Smooth muscle cell (in vitro differentiated cells): ENCODE results near the gene NRF1. TPM values are rescaled to one million over a fixed set of nuclear protein-coding genes. Genes with fewer than 3 reads are reported as not detected.
A peak's percentile ranks its signal among the peaks of the same experiment; 100 is the strongest.
"Not testable (repeated sequence)": the region's sequence is repeated elsewhere in the genome, so short reads cannot be mapped to it uniquely, and the experiment has no call there.

Source experiments
- DNase-seq: peaks from one replicate; lab custom pipeline; 2025; ENCODE audit not compliant: unreplicated experiment; lab: John Stamatoyannopoulos, UW
- H2AFZ ChIP-seq: fragments of 200-600 bp; sonication (generic); 2 replicates; pipeline ENCODE4 v1.6.0; 2016; ENCODE audit warnings: antibody characterized with exemption, low read depth, mild to moderate bottlenecking
- H3F3A ChIP-seq: fragments of 200-600 bp; sonication (generic); 2 replicates; pipeline ENCODE4 v1.6.0; 2017; ENCODE audit warnings: antibody characterized with exemption, low read depth
- H3K27ac ChIP-seq: fragments of 200-600 bp; sonication (generic); 2 replicates; pipeline ENCODE4 v1.5.1; 2016; ENCODE audit warnings: low read depth, mild to moderate bottlenecking
- H3K27me3 ChIP-seq: fragments of 200-600 bp; sonication (generic); 2 replicates; pipeline ENCODE4 v1.6.1; 2016; ENCODE audit warnings: low read depth, mild to moderate bottlenecking
- H3K36me3 ChIP-seq: fragments of 200-600 bp; sonication (generic); 2 replicates; pipeline ENCODE4 v1.5.1; 2016; ENCODE audit warnings: low read depth
- H3K4me1 ChIP-seq: fragments of 200-600 bp; sonication (generic); 2 replicates; pipeline ENCODE4 v1.5.1; 2016; ENCODE audit warnings: low read depth
- H3K4me2 ChIP-seq: fragments of 200-600 bp; sonication (generic); 2 replicates; pipeline ENCODE4 v1.6.0; 2016; ENCODE audit warnings: mild to moderate bottlenecking
- H3K4me3 ChIP-seq: fragments of 200-600 bp; sonication (generic); 2 replicates; pipeline ENCODE4 v1.5.1; 2016; ENCODE audit warnings: mild to moderate bottlenecking
- H3K79me2 ChIP-seq: fragments of 200-600 bp; sonication (generic); 2 replicates; pipeline ENCODE4 v1.6.0; 2016; ENCODE audit warnings: low read depth, mild to moderate bottlenecking
- H3K9ac ChIP-seq: fragments of 200-600 bp; sonication (generic); 2 replicates; pipeline ENCODE4 v1.6.0; 2016; ENCODE audit warnings: low read depth
- H3K9me3 ChIP-seq: fragments of 200-600 bp; sonication (generic); replicated peaks from 2 replicates; pipeline ENCODE4 v1.5.1; 2016; ENCODE audit warnings: low read depth
- H4K20me1 ChIP-seq: fragments of 200-600 bp; sonication (generic); 2 replicates; pipeline ENCODE4 v1.6.0; 2016; ENCODE audit warnings: low read depth
- WGBS: methylation state at CpG from one replicate; pipeline ENCODE4 v1.1.7; 2016; ENCODE audit warnings: low lambda C conversion rate; 5-methylcytosine and 5-hydroxymethylcytosine counted together
- polyA plus RNA-seq: library from polyadenylated mRNA; unstranded; fragments of >200 nt; fragmentation: Nextera tagmentation; extraction: Ambion mirVana; gene quantifications from 2 replicates; pipeline ENCODE4 v1.2.1, GENCODE V29; 2016
- total RNA-seq: library from RNA; depleted of rRNA; stranded (reverse); fragments of >200 nt; gene quantifications from 2 replicates; pipeline ENCODE4 v1.2.3, GENCODE V29; 2014
- TF ChIP-seq, protein P1 (sequence below): fragments of 200-600 bp; sonication (generic); IDR thresholded peaks from 2 replicates; pipeline ENCODE4 v1.5.1; 2017; ENCODE audit warnings: borderline replicate concordance, mild to moderate bottlenecking, antibody characterized with exemption; ENCODE audit not compliant: insufficient read depth, poor library complexity, severe bottlenecking

The NRF1 gene
- total RNA-seq, result 10.2 and 13.4 TPM in 2 replicates
- polyA plus RNA-seq, result 8.9 and 10.1 TPM in 2 replicates

DNA sequence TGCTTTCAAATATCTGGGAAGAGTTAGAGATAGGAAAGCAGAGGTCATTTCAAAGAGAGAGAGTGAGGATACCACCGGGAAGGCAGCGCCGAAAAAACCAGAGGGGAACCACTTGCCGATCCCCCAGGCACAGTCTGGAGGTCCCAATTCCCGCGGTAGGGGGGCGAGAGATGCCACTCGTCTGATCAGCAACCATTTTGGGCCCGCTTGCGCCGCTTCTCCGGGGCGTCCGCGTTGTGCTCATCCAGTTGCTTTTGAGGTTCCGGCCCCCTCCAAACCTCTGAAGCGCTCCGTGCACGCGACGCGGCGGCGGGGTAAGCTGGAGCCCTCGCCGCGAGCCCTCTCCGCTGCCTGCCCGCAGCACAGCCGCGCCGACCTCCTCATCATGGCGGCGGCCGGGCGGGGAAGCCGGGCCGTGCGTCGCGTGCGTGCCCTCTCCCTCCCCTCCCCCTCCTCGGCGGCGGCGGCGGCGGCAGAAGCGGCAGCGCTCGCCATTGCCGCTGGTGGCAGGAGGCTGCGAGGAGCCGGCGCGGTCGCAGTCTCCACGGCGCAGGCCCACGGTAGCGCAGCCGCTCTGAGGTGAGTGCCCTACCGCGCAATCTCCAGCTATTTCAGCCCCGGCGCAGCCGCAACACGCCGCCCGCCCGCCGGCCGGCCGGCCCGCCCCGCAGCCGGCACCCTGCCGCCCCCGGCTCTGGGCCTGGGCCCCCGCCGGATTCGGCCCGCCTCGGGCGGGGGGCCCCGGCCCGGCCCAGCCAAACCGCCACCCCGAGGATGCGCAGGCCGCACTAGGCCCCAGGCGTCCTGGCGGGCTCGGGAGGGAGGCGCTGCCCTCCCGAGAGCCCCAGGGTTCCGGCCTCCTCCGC lies at the start of gene NRF1:
NRF1 (plus strand) TSS at position 475 of the 866 bp plus-strand sequence. CDS start 45,632 bp downstream, outside the sequence.
- DNase-seq, result peak; percentile 70
- H3K9ac ChIP-seq, result peak within 1 kb of the TSS; percentile 94
- WGBS, result 2% methylated on average over 54 of the region's 98 CpGs

DNA sequence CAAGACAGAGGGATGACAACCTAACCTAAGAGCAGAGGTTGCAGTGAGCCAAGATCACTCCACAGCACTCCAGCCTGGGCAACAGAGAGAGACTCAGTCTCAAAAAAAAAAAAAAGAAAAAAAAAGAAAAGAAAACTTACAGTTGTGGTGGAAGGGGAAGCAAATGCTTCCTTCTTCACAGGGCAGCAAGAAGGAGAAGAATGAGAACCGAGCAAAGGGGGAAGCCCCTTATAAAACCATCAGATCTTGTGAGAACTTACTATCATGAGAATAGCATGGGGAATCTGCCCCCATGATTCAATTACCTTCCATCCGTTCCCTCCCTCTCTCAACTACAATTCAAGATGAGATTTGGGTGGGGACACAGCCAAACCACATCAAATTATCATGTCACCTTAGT lies 45.2 kb upstream of the NRF1 start:
- H3K4me3 ChIP-seq, DNase-seq, H3K27ac ChIP-seq, H3F3A ChIP-seq, H3K79me2 ChIP-seq, H4K20me1 ChIP-seq, H3K9ac ChIP-seq, H2AFZ ChIP-seq, H3K4me1 ChIP-seq, H3K9me3 ChIP-seq, H3K4me2 ChIP-seq, H3K27me3 ChIP-seq, H3K36me3 ChIP-seq: not testable (repeated sequence)
- 85% methylated on average over 2 of the region's 2 CpGs for WGBS

More for the DNA sequence above, at the start of gene NRF1:
- Histone ChIP-seq H3K9me3 (no peaks in the 10 kb centered on the region), H3F3A (no peaks in the 10 kb centered on the region), H3K79me2 (peaks cover 50% of the 10 kb centered on the region), H3K4me1 (peaks cover 25% of the 10 kb centered on the region), H3K27ac (peak within 1 kb of the TSS; percentile 89), H2AFZ (peak within 1 kb of the TSS; percentile 99), H3K36me3 (no peaks in the 10 kb centered on the region), H4K20me1 (peaks cover 40% of the 10 kb centered on the region), H3K27me3 (no peaks in the 10 kb centered on the region), H3K4me3 (peak within 1 kb of the TSS; percentile 75), H3K4me2 (peak within 1 kb of the TSS; percentile 86)
- TF ChIP-seq, protein P1, sequence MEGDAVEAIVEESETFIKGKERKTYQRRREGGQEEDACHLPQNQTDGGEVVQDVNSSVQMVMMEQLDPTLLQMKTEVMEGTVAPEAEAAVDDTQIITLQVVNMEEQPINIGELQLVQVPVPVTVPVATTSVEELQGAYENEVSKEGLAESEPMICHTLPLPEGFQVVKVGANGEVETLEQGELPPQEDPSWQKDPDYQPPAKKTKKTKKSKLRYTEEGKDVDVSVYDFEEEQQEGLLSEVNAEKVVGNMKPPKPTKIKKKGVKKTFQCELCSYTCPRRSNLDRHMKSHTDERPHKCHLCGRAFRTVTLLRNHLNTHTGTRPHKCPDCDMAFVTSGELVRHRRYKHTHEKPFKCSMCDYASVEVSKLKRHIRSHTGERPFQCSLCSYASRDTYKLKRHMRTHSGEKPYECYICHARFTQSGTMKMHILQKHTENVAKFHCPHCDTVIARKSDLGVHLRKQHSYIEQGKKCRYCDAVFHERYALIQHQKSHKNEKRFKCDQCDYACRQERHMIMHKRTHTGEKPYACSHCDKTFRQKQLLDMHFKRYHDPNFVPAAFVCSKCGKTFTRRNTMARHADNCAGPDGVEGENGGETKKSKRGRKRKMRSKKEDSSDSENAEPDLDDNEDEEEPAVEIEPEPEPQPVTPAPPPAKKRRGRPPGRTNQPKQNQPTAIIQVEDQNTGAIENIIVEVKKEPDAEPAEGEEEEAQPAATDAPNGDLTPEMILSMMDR, result no peak

DNA sequence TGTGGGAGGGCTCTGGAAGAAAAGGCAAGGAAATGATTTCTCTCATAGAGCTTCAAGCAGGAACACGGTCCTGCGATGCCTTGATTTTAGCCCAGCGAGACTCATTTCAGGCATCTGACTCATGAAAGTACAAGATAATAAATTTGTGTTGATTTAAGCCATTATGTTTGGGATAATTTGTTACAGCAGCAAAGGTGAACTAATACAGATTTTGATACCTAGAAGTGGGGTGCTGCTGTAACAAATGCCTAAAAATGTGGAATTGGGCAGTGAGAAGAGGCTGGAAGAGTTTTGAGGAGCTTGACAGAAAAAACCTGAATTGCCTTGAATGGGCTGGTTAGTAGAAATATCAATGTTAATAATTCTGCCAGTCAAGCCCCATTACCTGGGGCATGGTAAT lies 44.1 kb upstream of the NRF1 start:
- Histone ChIP-seq H3K36me3 (no peaks in the 10 kb centered on the region), H3F3A (no peaks in the 10 kb centered on the region), H3K79me2 (no peaks in the 10 kb centered on the region), H2AFZ (no peak overlapping the region), H3K27ac (no peak overlapping the region), H3K4me3 (no peak overlapping the region), H4K20me1 (no peaks in the 10 kb centered on the region), H3K27me3 (peaks cover 5% of the 10 kb centered on the region), H3K4me1 (no peaks in the 10 kb centered on the region), H3K9ac (no peak overlapping the region), H3K4me2 (no peak overlapping the region), H3K9me3 (no peaks in the 10 kb centered on the region)
- TF ChIP-seq, protein P1, result no peak
- DNase-seq, result no peak
- 100% methylated on average over 3 of the region's 3 CpGs for WGBS

DNA sequence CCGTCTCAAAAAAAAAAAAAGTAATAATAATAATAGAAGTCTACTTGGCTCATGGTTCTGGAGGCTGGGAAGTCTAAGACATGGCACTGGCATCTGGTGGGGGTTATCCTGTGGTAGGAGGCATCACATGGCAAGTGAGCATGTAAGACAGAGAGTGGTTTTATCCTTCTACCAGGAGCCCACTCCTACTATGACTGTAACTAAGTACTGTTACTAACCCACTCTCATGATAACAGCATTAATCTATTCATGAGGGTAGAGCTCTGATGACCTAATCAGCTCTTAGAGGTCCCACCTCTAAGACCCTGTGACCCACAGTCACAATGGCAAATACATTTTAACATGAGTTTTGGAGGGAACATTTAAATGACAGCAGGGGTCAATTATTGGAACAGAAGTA lies 43.3 kb upstream of the NRF1 start:
- TF ChIP-seq, protein P1, result no peak
- WGBS, result 56% methylated on average over 1 of the region's 1 CpG
- no peaks in the 10 kb centered on the region for H3K36me3 ChIP-seq
- DNase-seq, result no peak
- H3K9ac ChIP-seq, result no peak overlapping the region
- H3F3A ChIP-seq, result no peaks in the 10 kb centered on the region
- H3K9me3 ChIP-seq, result no peaks in the 10 kb centered on the region
- H2AFZ ChIP-seq, result no peak overlapping the region
- H3K79me2 ChIP-seq, result no peaks in the 10 kb centered on the region
- H3K4me2 ChIP-seq, result no peak overlapping the region
- no peak overlapping the region for H3K27ac ChIP-seq
- H4K20me1 ChIP-seq, result no peaks in the 10 kb centered on the region
- no peak overlapping the region for H3K4me3 ChIP-seq
- H3K27me3 ChIP-seq, result peaks cover 4% of the 10 kb centered on the region
- no peaks in the 10 kb centered on the region for H3K4me1 ChIP-seq
